A549 (cell line): ENCODE results near the gene PTPN14. TPM values are rescaled to one million over a fixed set of nuclear protein-coding genes. Genes with fewer than 3 reads are reported as not detected.
A peak's percentile ranks its signal among the peaks of the same experiment; 100 is the strongest.

Experiments
- ATAC-seq, 2 experiments: fragments of 200-7000 bp in 1 of 2; fragments of >200 bp in 1 of 2; cut with Nextera tagmentation in 1 of 2; cut with Tn5 transposase in 1 of 2; 3 replicates each; pipeline versions ENCODE4 v1.8.0 to v1.9.1; 2018 to 2020; ENCODE audit warnings: mild to moderate bottlenecking in 1 of 2, moderate library complexity in 1 of 2
- CTCF ChIA-PET: fragments of 300-600 bp; sonication (Branson Sonifier 250); formaldehyde crosslinking; extraction: SDS; loops from one replicate; lab custom pipeline; 2021; ENCODE audit warnings: antibody characterized with exemption, inconsistent platforms; lab: Yijun Ruan, JAX
- POLR2A ChIA-PET: fragments of 350-600 bp; formaldehyde crosslinking; extraction: SDS; loops from one replicate; lab custom pipeline; 2021; ENCODE audit warnings: antibody characterized with exemption, inconsistent platforms; lab: Yijun Ruan, JAX
- DNase-seq, 2 experiments: peaks; one replicate each; pipeline versions ENCODE4 v3.0.0 to v3.0.0-alpha.2; 2011 to 2016; ENCODE audit warnings: low read depth in 1 of 2, low spot score in 1 of 2
- FAIRE-seq: peaks from 2 replicates; lab custom pipeline; 2011; peaks lifted over from hg19 to GRCh38; lab: Jason Lieb, UNC
- H3K27ac ChIP-seq, 2 experiments: fragments of >200 bp; sonication (Bioruptor Twin); formaldehyde crosslinking; 3 replicates each; pipeline ENCODE4 v1.5.1; 2016 to 2017
- H3K4me1 ChIP-seq: fragments of >200 bp; sonication (Bioruptor Twin); formaldehyde crosslinking; 3 replicates; pipeline ENCODE4 v1.6.1; 2016
- H3K4me2 ChIP-seq: fragments of >200 bp; sonication (Bioruptor Twin); formaldehyde crosslinking; 3 replicates; pipeline ENCODE4 v1.6.1; 2016
- H3K4me3 ChIP-seq: fragments of >200 bp; sonication (Bioruptor Twin); formaldehyde crosslinking; 3 replicates; pipeline ENCODE4 v1.5.1; 2016
- H3K9me3 ChIP-seq: fragments of >200 bp; sonication (Bioruptor Twin); formaldehyde crosslinking; 3 replicates; pipeline ENCODE4 v1.6.1; 2016
- BCL3 ChIP-seq: fragments of >200 bp; sonication (Bioruptor Twin); formaldehyde crosslinking; IDR thresholded peaks from 3 replicates; pipeline ENCODE4 v1.6.1; 2016
- CHD2 ChIP-seq: fragments of 150-350 bp; IDR thresholded peaks from 2 replicates; pipeline ENCODE4 v1.6.1; 2014; ENCODE audit warnings: low read length; ENCODE audit not compliant: partially characterized antibody
- CHD4 ChIP-seq: fragments of 200-600 bp; sonication (generic); IDR thresholded peaks from 2 replicates; pipeline ENCODE4 v1.6.1; 2016; ENCODE audit warnings: antibody characterized with exemption, mild to moderate bottlenecking, borderline replicate concordance
- FOSB ChIP-seq: fragments of 250-450 bp; sonication (Bioruptor Pico); IDR thresholded peaks from 2 replicates; pipeline ENCODE4 v1.5.0; 2020; ENCODE audit warnings: mild to moderate bottlenecking, moderate library complexity
- HDAC2 ChIP-seq: fragments of 200-600 bp; sonication (generic); IDR thresholded peaks from 2 replicates; pipeline ENCODE4 v1.6.1; 2016
- HMGXB4 ChIP-seq: fragments of 250-450 bp; sonication (Bioruptor Pico); IDR thresholded peaks from 2 replicates; pipeline ENCODE4 v1.5.0; 2021; ENCODE audit warnings: mild to moderate bottlenecking, moderate library complexity, borderline replicate concordance
- JUN ChIP-seq, 2 experiments: fragments of >200 bp; sonication (Bioruptor Twin); formaldehyde crosslinking; IDR thresholded peaks; 2 replicates in 1 of 2; 3 replicates in 1 of 2; pipeline ENCODE4 v1.6.1; 2016 to 2017
- JUNB ChIP-seq: fragments of >200 bp; sonication (Bioruptor Twin); formaldehyde crosslinking; IDR thresholded peaks from 2 replicates; pipeline ENCODE4 v1.6.1; 2016
- KDM5A ChIP-seq: fragments of 200-600 bp; sonication (generic); IDR thresholded peaks from 2 replicates; pipeline ENCODE4 v1.6.1; 2016; ENCODE audit warnings: antibody characterized with exemption, mild to moderate bottlenecking
- NFE2L2 ChIP-seq: fragments of 150-350 bp; conservative IDR thresholded peaks from 2 replicates; pipeline ENCODE4 v1.6.1; 2014; ENCODE audit warnings: low read length
- NR3C1 ChIP-seq: fragments of >200 bp; sonication (Bioruptor Twin); formaldehyde crosslinking; IDR thresholded peaks from 3 replicates; pipeline ENCODE4 v1.6.1; 2017
- REST ChIP-seq: fragments of 200-600 bp; sonication (generic); IDR thresholded peaks from 2 replicates; pipeline ENCODE4 v1.6.1; 2016; ENCODE audit warnings: antibody characterized with exemption, mild to moderate bottlenecking, moderate library complexity
- TP53 ChIP-seq: fragments of 250-450 bp; sonication (Bioruptor Pico); IDR thresholded peaks from 2 replicates; pipeline ENCODE4 v1.5.0; 2021; ENCODE audit warnings: mild to moderate bottlenecking, moderate library complexity
- ZNF302 ChIP-seq: fragments of 250-450 bp; sonication (Bioruptor Pico); IDR thresholded peaks from 2 replicates; pipeline ENCODE4 v1.9.0; 2021; ENCODE audit warnings: inconsistent platforms, mild to moderate bottlenecking, moderate library complexity
- ZSCAN20 ChIP-seq: fragments of 250-450 bp; sonication (Bioruptor Pico); IDR thresholded peaks from 2 replicates; pipeline ENCODE4 v1.8.0; 2022; ENCODE audit warnings: mild to moderate bottlenecking, moderate library complexity
- WGBS: methylation state at CpG from one replicate; pipeline ENCODE4 v1.1.6; 2017; ENCODE audit errors: missing lambda C conversion rate; 5-methylcytosine and 5-hydroxymethylcytosine counted together
- polyA plus RNA-seq, 4 experiments: library from polyadenylated mRNA; depleted of rRNA in 3 of 4; stranded (reverse); fragments of >200 nt; fragmentation: RNase III in 1 of 4; extraction: RNeasy Plus Mini Kit Qiagen cat#74134 plus additional on column Dnase treatment in 1 of 4; gene quantifications; 2 replicates in 3 of 4; 3 replicates in 1 of 4; pipeline ENCODE4 v1.2.3, GENCODE V29; 2011 to 2017
- TF ChIP-seq, protein P1 (sequence below): IDR thresholded peaks from 2 replicates; pipeline ENCODE4 v1.6.1; 2012; ENCODE audit warnings: low read depth, borderline replicate concordance
- TF ChIP-seq, protein P2 (sequence below): fragments of 250-450 bp; sonication (Bioruptor Pico); IDR thresholded peaks from 2 replicates; pipeline ENCODE4 v1.5.0; 2020; ENCODE audit warnings: low read depth, mild to moderate bottlenecking, moderate library complexity
- TF ChIP-seq, protein P3 (sequence below): IDR thresholded peaks from 2 replicates; pipeline ENCODE4 v1.6.1; 2012

Gene PTPN14
- polyA plus RNA-seq, 2 of the 4 experiments (the other 2 are of a cell fraction): 9.2 to 10.0 TPM

GRCh38 chr1:214514032-214514818, 37.2 kb downstream of the PTPN14 start:
- ChIA-PET POLR2A (no interaction called here), CTCF (no interaction called here)
- peaks cover 47% of the 10 kb centered on the region for H3K4me1 ChIP-seq
- DNase-seq (no peak), FAIRE-seq (no peak), ATAC-seq (peak; percentile 51 to 71)
- no peaks in the 10 kb centered on the region for H3K9me3 ChIP-seq
- no peak overlapping the region for H3K4me3 ChIP-seq
- no peak for TF ChIP-seq NFE2L2
- TF ChIP-seq, protein P1, sequence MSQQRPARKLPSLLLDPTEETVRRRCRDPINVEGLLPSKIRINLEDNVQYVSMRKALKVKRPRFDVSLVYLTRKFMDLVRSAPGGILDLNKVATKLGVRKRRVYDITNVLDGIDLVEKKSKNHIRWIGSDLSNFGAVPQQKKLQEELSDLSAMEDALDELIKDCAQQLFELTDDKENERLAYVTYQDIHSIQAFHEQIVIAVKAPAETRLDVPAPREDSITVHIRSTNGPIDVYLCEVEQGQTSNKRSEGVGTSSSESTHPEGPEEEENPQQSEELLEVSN: 0 out of 2 replicates have a peak, but pooled peaks have one; percentile 19
- no peak for TF ChIP-seq CHD4
- no peak for TF ChIP-seq REST
- TF ChIP-seq, protein P2, sequence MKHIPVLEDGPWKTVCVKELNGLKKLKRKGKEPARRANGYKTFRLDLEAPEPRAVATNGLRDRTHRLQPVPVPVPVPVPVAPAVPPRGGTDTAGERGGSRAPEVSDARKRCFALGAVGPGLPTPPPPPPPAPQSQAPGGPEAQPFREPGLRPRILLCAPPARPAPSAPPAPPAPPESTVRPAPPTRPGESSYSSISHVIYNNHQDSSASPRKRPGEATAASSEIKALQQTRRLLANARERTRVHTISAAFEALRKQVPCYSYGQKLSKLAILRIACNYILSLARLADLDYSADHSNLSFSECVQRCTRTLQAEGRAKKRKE: no peak
- TF ChIP-seq HMGXB4 (CRISPR knock-in tag): no peak
- no peak for TF ChIP-seq TP53 (CRISPR knock-in tag)
- TF ChIP-seq, protein P3, sequence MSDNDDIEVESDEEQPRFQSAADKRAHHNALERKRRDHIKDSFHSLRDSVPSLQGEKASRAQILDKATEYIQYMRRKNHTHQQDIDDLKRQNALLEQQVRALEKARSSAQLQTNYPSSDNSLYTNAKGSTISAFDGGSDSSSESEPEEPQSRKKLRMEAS: no peak
- TF ChIP-seq ZNF302 (CRISPR knock-in tag): no peak
- peak overlapping the region; percentile 69 for H3K4me2 ChIP-seq
- 54% methylated on average over 9 of the region's 9 CpGs for WGBS
- peak overlapping the region in 1 of 2 experiments; percentile 47; a peak in 3 of 6 replicates for H3K27ac ChIP-seq

DNA sequence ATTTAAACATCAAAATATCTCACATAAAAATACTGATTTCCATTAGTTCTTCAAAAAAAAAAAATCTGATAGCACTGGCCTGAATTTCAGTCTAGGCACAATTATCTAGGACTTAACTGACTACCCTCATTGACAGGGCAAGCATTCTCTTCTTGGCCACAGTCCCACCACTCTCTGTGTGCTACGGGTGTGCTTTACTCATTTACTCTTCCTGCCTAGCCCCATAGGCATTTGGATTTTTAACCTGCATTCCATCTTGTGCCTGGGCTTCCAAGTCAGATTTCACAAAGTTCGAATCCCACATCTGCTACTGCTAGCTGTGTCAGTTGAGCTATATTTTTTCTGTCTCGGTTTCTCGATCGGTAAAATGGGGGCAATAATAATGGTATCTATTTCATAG, 38.0 kb downstream of the PTPN14 start:
- WGBS: 82% methylated on average over 5 of the region's 5 CpGs
- ATAC-seq: no peak
- H3K9me3 ChIP-seq: no peaks in the 10 kb centered on the region
- peak overlapping the region; percentile 69; the same call in 1 of the 3 replicates for H3K4me2 ChIP-seq
- no peak for FAIRE-seq
- POLR2A ChIA-PET: no interaction called here
- DNase-seq: no peak
- no peak for TF ChIP-seq HDAC2
- no peak for TF ChIP-seq FOSB (CRISPR knock-in tag)
- no peak for TF ChIP-seq CHD4
- TF ChIP-seq KDM5A: no peak
- TF ChIP-seq BCL3: no peak
- no peak for TF ChIP-seq ZNF302 (CRISPR knock-in tag)
- TF ChIP-seq, protein P1: no peak
- TF ChIP-seq CHD2: no peak
- TF ChIP-seq ZSCAN20: no peak
- TF ChIP-seq NR3C1: no peak
- TF ChIP-seq JUNB: no peak
- TF ChIP-seq JUN (IDR thresholded peaks at IDR 0.05): no peak
- peak overlapping the region in 1 of 2 experiments; percentile 47; a peak in 1 of 6 replicates for H3K27ac ChIP-seq
- CTCF ChIA-PET: interaction anchor here (1.7 kb wide), 1 partner anchor 71 kb away, joined by 7 read pairs; no protein-coding TSS in a partner anchor
- H3K4me3 ChIP-seq: no peak overlapping the region
- H3K4me1 ChIP-seq: peaks cover 47% of the 10 kb centered on the region
